RWPE2 (cell line): ENCODE results near the gene PTPRK.

ENCODE experiments used
- ATAC-seq: fragments of 200-7000 bp; cut with Tn5 transposase; 3 replicates; pipeline ENCODE4 v1.9.1; 2021; ENCODE audit warnings: low read depth
- DNase-seq: peaks from one replicate; pipeline ENCODE4 v3.0.0-alpha.2; 2020; ENCODE audit warnings: low spot score
- H3K27ac ChIP-seq: fragments of 450-650 bp; 2 replicates; pipeline ENCODE4 v1.5.1; 2017; ENCODE audit warnings: mild to moderate bottlenecking; ENCODE audit not compliant: poor library complexity, severe bottlenecking
- H3K27me3 ChIP-seq: fragments of 250-450 bp; sonication (Bioruptor Pico); 2 replicates; pipeline ENCODE4 v1.5.1; 2021; ENCODE audit warnings: mild to moderate bottlenecking, moderate library complexity; ENCODE audit not compliant: insufficient read depth, poor library complexity, severe bottlenecking
- H3K36me3 ChIP-seq: fragments of 250-450 bp; sonication (Bioruptor Pico); 2 replicates; pipeline ENCODE4 v1.5.1; 2020; ENCODE audit warnings: low read depth, mild to moderate bottlenecking, moderate library complexity
- H3K4me1 ChIP-seq: fragments of 250-450 bp; sonication (Bioruptor Pico); 2 replicates; pipeline ENCODE4 v1.5.1; 2021; ENCODE audit warnings: mild to moderate bottlenecking, moderate library complexity; ENCODE audit not compliant: insufficient read depth, poor library complexity, severe bottlenecking
- H3K4me3 ChIP-seq: fragments of 250-450 bp; sonication (Bioruptor Pico); 2 replicates; pipeline ENCODE4 v1.5.1; 2021; ENCODE audit warnings: mild to moderate bottlenecking, moderate library complexity; ENCODE audit not compliant: severe bottlenecking
- H3K9me3 ChIP-seq: fragments of 250-450 bp; sonication (Bioruptor Pico); 2 replicates; pipeline ENCODE4 v1.5.1; 2021; ENCODE audit warnings: mild to moderate bottlenecking, moderate library complexity; ENCODE audit not compliant: severe bottlenecking
- CTCF ChIP-seq: fragments of 450-650 bp; IDR thresholded peaks from one replicate; pipeline ENCODE4 v1.5.1; 2017; ENCODE audit warnings: mild to moderate bottlenecking, moderate library complexity; ENCODE audit not compliant: poor library complexity, severe bottlenecking

Gene PTPRK

GRCh38 chr6:128282961-128283360, 237.4 kb downstream of the PTPRK start:
- TF ChIP-seq CTCF = no peak
- Histone ChIP-seq H3K9me3 (no peaks in the 10 kb centered on the region), H3K4me1 (peaks cover 4% of the 10 kb centered on the region), H3K27ac (no peak overlapping the region), H3K4me3 (no peak overlapping the region), H3K36me3 (no peaks in the 10 kb centered on the region), H3K27me3 (no peaks in the 10 kb centered on the region)
- DNase-seq = no peak
- no peak for ATAC-seq

- TF ChIP-seq CTCF = no peak
- DNase-seq (no peak), ATAC-seq (no peak)
- H3K27me3 ChIP-seq = no peaks in the 10 kb centered on the region
- no peaks in the 10 kb centered on the region for H3K9me3 ChIP-seq
- no peaks in the 10 kb centered on the region for H3K36me3 ChIP-seq
- peaks cover 12% of the 10 kb centered on the region for H3K4me1 ChIP-seq
- H3K4me3 ChIP-seq = no peak overlapping the region
- no peak overlapping the region for H3K27ac ChIP-seq
Observed at GRCh38 chr6:128280960-128281359, 239.4 kb downstream of the PTPRK start.

GRCh38 chr6:128280066-128280465, 240.3 kb downstream of the PTPRK start:
- H3K4me1 ChIP-seq = peaks cover 21% of the 10 kb centered on the region
- no peak for TF ChIP-seq CTCF
- ATAC-seq (no peak), DNase-seq (no peak)
- no peaks in the 10 kb centered on the region for H3K9me3 ChIP-seq
- no peak overlapping the region for H3K27ac ChIP-seq
- H3K36me3 ChIP-seq = no peaks in the 10 kb centered on the region
- no peaks in the 10 kb centered on the region for H3K27me3 ChIP-seq
- no peak overlapping the region for H3K4me3 ChIP-seq

- Histone ChIP-seq H3K27me3 (no peaks in the 10 kb centered on the region), H3K36me3 (peaks cover 7% of the 10 kb centered on the region), H3K4me1 (peaks cover 27% of the 10 kb centered on the region), H3K9me3 (no peaks in the 10 kb centered on the region), H3K4me3 (no peak overlapping the region), H3K27ac (no peak overlapping the region)
- no peak for TF ChIP-seq CTCF
- DNase-seq = no peak
- no peak for ATAC-seq
Observed at GRCh38 chr6:128278836-128279235, 241.6 kb downstream of the PTPRK start.

- H3K4me3 ChIP-seq = no peak overlapping the region
- TF ChIP-seq CTCF = no peak
- ATAC-seq (no peak), DNase-seq (no peak)
- H3K4me1 ChIP-seq = peaks cover 24% of the 10 kb centered on the region
- peaks cover 10% of the 10 kb centered on the region for H3K36me3 ChIP-seq
- H3K27ac ChIP-seq = no peak overlapping the region
- H3K27me3 ChIP-seq = no peaks in the 10 kb centered on the region
- H3K9me3 ChIP-seq = no peaks in the 10 kb centered on the region
Observed at GRCh38 chr6:128277379-128277778, 243.0 kb downstream of the PTPRK start.
